ENCODE results near the gene SORCS1. TPM values are rescaled to one million over a fixed set of nuclear protein-coding genes. Genes with fewer than 3 reads are reported as not detected.

SORCS1 gene
- total and polyA plus RNA-seq, 8 donors, result 0.46 to 2.6 (median 1.6) TPM

- no peak for TF ChIP-seq CTCF (IDR thresholded peaks at IDR 0.05)
- Histone ChIP-seq H3K4me1 (no peaks in the 10 kb centered on the region), H3K36me3 (no peaks in the 10 kb centered on the region), H3K9me3 (no peaks in the 10 kb centered on the region), H3K27me3 (no peaks in the 10 kb centered on the region), H3K27ac (no peak overlapping the region), H3K4me3 (no peak overlapping the region)
- ATAC-seq (no peak), DNase-seq (no peak), FAIRE-seq (no peak)
- intact Hi-C loops (cut with DNase I), result no loop called here
- 43 to 48% methylated on average over 4 of the region's 4 CpGs for WGBS, 2 donors
Observed at GRCh38 chr10:107013258-107014006, 151.1 kb downstream of the SORCS1 start.

GRCh38 chr10:107011992-107012391 is 152.5 kb downstream of the SORCS1 start:
- WGBS, 2 donors, result 58 to 62% methylated on average over 3 of the region's 3 CpGs
- DNase-seq (no peak), FAIRE-seq (no peak), ATAC-seq (no peak)
- intact Hi-C loops (cut with DNase I), result no loop called here
- Histone ChIP-seq H3K27ac (no peak overlapping the region), H3K36me3 (no peaks in the 10 kb centered on the region), H3K9me3 (no peaks in the 10 kb centered on the region), H3K4me3 (no peak overlapping the region), H3K4me1 (no peaks in the 10 kb centered on the region), H3K27me3 (no peaks in the 10 kb centered on the region)
- no peak for TF ChIP-seq CTCF (IDR thresholded peaks at IDR 0.05)

GRCh38 chr10:107011105-107011504 is 153.4 kb downstream of the SORCS1 start:
- Histone ChIP-seq H3K36me3 (no peaks in the 10 kb centered on the region), H3K4me3 (no peak overlapping the region), H3K27me3 (no peaks in the 10 kb centered on the region), H3K27ac (no peak overlapping the region), H3K4me1 (no peaks in the 10 kb centered on the region), H3K9me3 (no peaks in the 10 kb centered on the region)
- intact Hi-C loops (cut with DNase I), result no loop called here
- ATAC-seq (no peak), FAIRE-seq (no peak), DNase-seq (no peak)
- no peak for TF ChIP-seq CTCF (IDR thresholded peaks at IDR 0.05)
- 37 to 44% methylated on average over 3 of the region's 3 CpGs for WGBS, 2 donors

GRCh38 chr10:107010531-107010930 is 154.0 kb downstream of the SORCS1 start:
- H3K36me3 ChIP-seq, result no peaks in the 10 kb centered on the region
- H3K27ac ChIP-seq, result no peak overlapping the region
- WGBS, 2 donors, result 83 to 88% methylated on average over 8 of the region's 8 CpGs
- H3K27me3 ChIP-seq, result no peaks in the 10 kb centered on the region
- ATAC-seq (no peak), DNase-seq (no peak), FAIRE-seq (no peak)
- intact Hi-C loops (cut with DNase I), result no loop called here
- H3K4me3 ChIP-seq, result no peak overlapping the region
- TF ChIP-seq CTCF (IDR thresholded peaks at IDR 0.05), result no peak
- H3K4me1 ChIP-seq, result no peaks in the 10 kb centered on the region
- H3K9me3 ChIP-seq, result no peaks in the 10 kb centered on the region

GRCh38 chr10:107004362-107004761 is 160.1 kb downstream of the SORCS1 start:
- no peak for DNase-seq
- H3K27ac ChIP-seq, result no peak overlapping the region
- H3K9me3 ChIP-seq, result no peaks in the 10 kb centered on the region
- no peaks in the 10 kb centered on the region for H3K4me1 ChIP-seq
- TF ChIP-seq CTCF (IDR thresholded peaks at IDR 0.05), result no peak
- H3K4me3 ChIP-seq, result no peak overlapping the region
- no peaks in the 10 kb centered on the region for H3K27me3 ChIP-seq
- no peak for FAIRE-seq
- no peak for ATAC-seq
- intact Hi-C loops (cut with DNase I), result no loop called here
- 60 to 76% methylated on average over 2 of the region's 2 CpGs for WGBS, 2 donors
- H3K36me3 ChIP-seq, result no peaks in the 10 kb centered on the region

Measured in pancreas (tissue), 10 donors.